Measurements from ENCODE around the gene PPP1R13L. TPM values are rescaled to one million over a fixed set of nuclear protein-coding genes. Genes with fewer than 3 reads are reported as not detected.

The PPP1R13L gene
- total and polyA plus RNA-seq, 10 donors, result 3.9 to 18.1 (median 12.1) TPM

- no peaks in the 10 kb centered on the region for H3K27me3 ChIP-seq (replicated peaks in 1 of 7)
- no peak overlapping the region for H3K27ac ChIP-seq
- H3K36me3 ChIP-seq, result peaks cover 0 to 100% (median 25%) of the 10 kb centered on the region in 6 donors
- 89 to 98% (median 94%) methylated on average over 11 of the region's 11 CpGs for WGBS, 5 donors
- intact Hi-C loops (cut with DNase I; ENCODE audit: low total_unique reads), result no loop called here
- no peaks in the 10 kb centered on the region for H3K4me1 ChIP-seq
- H3K9me3 ChIP-seq, result no peaks in the 10 kb centered on the region
- no peak for DNase-seq
- no peak overlapping the region for H3K4me3 ChIP-seq
- no peak for TF ChIP-seq CTCF (IDR thresholded peaks at IDR 0.05 in 8 of 11, conservative IDR thresholded peaks at IDR 0.05 in 3 of 11)
- no peak for TF ChIP-seq POLR2AphosphoS5 (IDR thresholded peaks at IDR 0.05)
- TF ChIP-seq POLR2A (IDR thresholded peaks at IDR 0.05), result no peak
These were observed 47.5 kb downstream of the PPP1R13L start for GRCh38 chr19:45357445-45357783.

GRCh38 chr19:45356760-45357444, 48.0 kb downstream of the PPP1R13L start:
- Histone ChIP-seq H3K27me3 (replicated peaks in 1 of 7) (no peaks in the 10 kb centered on the region), H3K4me3 (no peak overlapping the region), H3K4me1 (no peaks in the 10 kb centered on the region), H3K9me3 (no peaks in the 10 kb centered on the region), H3K27ac (no peak overlapping the region), H3K36me3 (peaks cover 0 to 100% (median 28%) of the 10 kb centered on the region in 6 donors)
- intact Hi-C loops (cut with DNase I; ENCODE audit: low total_unique reads), result no loop called here
- 90 to 95% (median 94%) methylated on average over 18 to 20 of the region's 20 CpGs for WGBS, 5 donors
- no peak for DNase-seq
- TF ChIP-seq POLR2AphosphoS5 (IDR thresholded peaks at IDR 0.05) (no peak), POLR2A (IDR thresholded peaks at IDR 0.05) (no peak), CTCF (IDR thresholded peaks at IDR 0.05 in 8 of 11, conservative IDR thresholded peaks at IDR 0.05 in 3 of 11) (no peak)

- 91 to 99% (median 96%) methylated on average over 4 to 9 of the region's 9 CpGs for WGBS, 5 donors
- H3K36me3 ChIP-seq, result peaks cover 0 to 100% (median 31%) of the 10 kb centered on the region in 6 donors
- intact Hi-C loops (cut with DNase I; ENCODE audit: low total_unique reads), result no loop called here
These were observed 49.0 kb downstream of the PPP1R13L start for GRCh38 chr19:45355910-45356309.

More at GRCh38 chr19:45355910-45356309, 49.0 kb downstream of the PPP1R13L start:
- H3K27me3 ChIP-seq (replicated peaks in 1 of 7), result no peaks in the 10 kb centered on the region
- no peaks in the 10 kb centered on the region for H3K4me1 ChIP-seq
- no peaks in the 10 kb centered on the region for H3K9me3 ChIP-seq
- DNase-seq, result no peak
- TF ChIP-seq POLR2AphosphoS5 (IDR thresholded peaks at IDR 0.05) (no peak), CTCF (IDR thresholded peaks at IDR 0.05 in 8 of 11, conservative IDR thresholded peaks at IDR 0.05 in 3 of 11) (no peak)
- no peak overlapping the region for H3K27ac ChIP-seq
- H3K4me3 ChIP-seq, result no peak overlapping the region

Data from spleen (tissue), 11 donors.